HepG2 (cell line): ENCODE measurements around the gene TMX3. TPM values are rescaled to one million over a fixed set of nuclear protein-coding genes. Genes with fewer than 3 reads are reported as not detected.

Experiments
- ATF1 ChIP-seq: IDR thresholded peaks from 2 replicates; pipeline ENCODE4 v1.6.1; 2016; ENCODE audit warnings: mild to moderate bottlenecking, control low read depth
- ATF7-NPFF ChIP-seq: sonication (generic); formaldehyde crosslinking; IDR thresholded peaks from 2 replicates; pipeline ENCODE4 v1.8.1; 2023; ENCODE audit warnings: mild to moderate bottlenecking, low read depth, missing genetic modification reagents, moderate library complexity
- CCAR2 ChIP-seq: fragments of 200-400 bp; formaldehyde crosslinking; optimal IDR thresholded peaks from 2 replicates; pipeline ENCODE3; 2018; ENCODE audit warnings: low read depth, mild to moderate bottlenecking, low read length, moderate library complexity
- CREM ChIP-seq, 2 experiments: sonication (generic) in 1 of 2; formaldehyde crosslinking in 1 of 2; IDR thresholded peaks; 2 replicates each; pipeline versions ENCODE4 v1.4.0 to v1.6.1; 2016 to 2020; ENCODE audit warnings: antibody characterized with exemption in 1 of 2, mild to moderate bottlenecking in 1 of 2, missing genetic modification reagents in 1 of 2
- DPF2 ChIP-seq: sonication (generic); formaldehyde crosslinking; IDR thresholded peaks from 2 replicates; pipeline ENCODE4 v1.4.0; 2020; ENCODE audit warnings: mild to moderate bottlenecking, low read depth, missing genetic modification reagents, borderline replicate concordance
- EEA1 ChIP-seq: sonication (generic); formaldehyde crosslinking; IDR thresholded peaks from 2 replicates; pipeline ENCODE4 v1.5.1; 2020; ENCODE audit warnings: mild to moderate bottlenecking, missing genetic modification reagents, borderline replicate concordance
- FOXO1 ChIP-seq: sonication (generic); formaldehyde crosslinking; IDR thresholded peaks from 2 replicates; pipeline ENCODE4 v1.4.0; 2020; ENCODE audit warnings: missing genetic modification reagents
- HMG20B ChIP-seq: conservative IDR thresholded peaks from 2 replicates; pipeline ENCODE4 v1.6.1; 2016; ENCODE audit warnings: missing genetic modification reagents, missing compliant biosample characterization
- HNF4A ChIP-seq: sonication (generic); formaldehyde crosslinking; IDR thresholded peaks from 2 replicates; pipeline ENCODE4 v1.4.0; 2020; ENCODE audit warnings: missing genetic modification reagents
- IRX3 ChIP-seq: sonication (generic); formaldehyde crosslinking; IDR thresholded peaks from 2 replicates; pipeline ENCODE4 v1.8.1; 2023; ENCODE audit warnings: mild to moderate bottlenecking, low read depth, missing genetic modification reagents, borderline replicate concordance
- RARA ChIP-seq: IDR thresholded peaks from 2 replicates; pipeline ENCODE4 v1.6.1; 2016; ENCODE audit warnings: missing genetic modification reagents, missing compliant biosample characterization
- SAP130 ChIP-seq: IDR thresholded peaks from 2 replicates; pipeline ENCODE4 v1.6.1; 2016; ENCODE audit warnings: low read depth
- TAF1 ChIP-seq: sonication (generic); formaldehyde crosslinking; IDR thresholded peaks from 2 replicates; pipeline ENCODE4 v1.4.0; 2020; ENCODE audit warnings: missing genetic modification reagents
- TRAFD1 ChIP-seq: sonication (generic); formaldehyde crosslinking; IDR thresholded peaks from 2 replicates; pipeline ENCODE4 v1.5.1; 2020; ENCODE audit warnings: missing genetic modification reagents, mild to moderate bottlenecking, borderline replicate concordance
- ZFP37 ChIP-seq: sonication (generic); formaldehyde crosslinking; IDR thresholded peaks from 2 replicates; pipeline ENCODE4 v1.4.0; 2020; ENCODE audit warnings: missing genetic modification reagents, borderline replicate concordance
- ZKSCAN1 ChIP-seq: fragments of 150-350 bp; IDR thresholded peaks from 2 replicates; pipeline ENCODE4 v1.6.1; 2014; ENCODE audit warnings: low read length
- ZNF501 ChIP-seq: sonication (generic); formaldehyde crosslinking; IDR thresholded peaks from 2 replicates; pipeline ENCODE4 v1.5.1; 2020; ENCODE audit warnings: mild to moderate bottlenecking, moderate library complexity, missing genetic modification reagents
- ZNF510 ChIP-seq: sonication (generic); formaldehyde crosslinking; IDR thresholded peaks from 2 replicates; pipeline ENCODE4 v1.4.0; 2020; ENCODE audit warnings: low read depth, mild to moderate bottlenecking, missing genetic modification reagents
- ZNF563 ChIP-seq: sonication (generic); formaldehyde crosslinking; IDR thresholded peaks from 2 replicates; pipeline ENCODE4 v1.8.0; 2022; ENCODE audit warnings: mild to moderate bottlenecking, moderate library complexity, missing genetic modification reagents
- ZNF839 ChIP-seq: sonication (generic); formaldehyde crosslinking; IDR thresholded peaks from 2 replicates; pipeline ENCODE4 v1.4.0; 2020; ENCODE audit warnings: missing genetic modification reagents, mild to moderate bottlenecking, borderline replicate concordance
- polyA plus RNA-seq, 8 experiments: library from polyadenylated mRNA; depleted of rRNA in 3 of 8; stranded (reverse) in 7 of 8; unstranded in 1 of 8; fragments of >200 nt; fragmentation: Illumina TruSeq in 4 of 8; extraction: Trizol in 4 of 8; gene quantifications; 2 replicates each; pipeline versions ENCODE4 v1.2.1 to v1.2.3, GENCODE V29; 2011 to 2016; ENCODE audit warnings: low read depth in 4 of 8, missing spikeins in 1 of 8, mixed read lengths in 1 of 8; ENCODE audit not compliant: insufficient read depth in 1 of 8
- total RNA-seq, 5 experiments: library from RNA; depleted of rRNA; stranded (reverse); fragments of >200 nt; fragmentation: Illumina TruSeq; extraction: Trizol; gene quantifications; 2 replicates each; pipeline ENCODE4 v1.2.3, GENCODE V29; 2016; ENCODE audit warnings: low read depth in 1 of 5
- TF ChIP-seq, protein P1 (sequence below): sonication (generic); formaldehyde crosslinking; IDR thresholded peaks from 2 replicates; pipeline ENCODE4 v1.4.0; 2020; ENCODE audit warnings: missing genetic modification reagents
- TF ChIP-seq, protein P2 (sequence below): sonication (generic); formaldehyde crosslinking; IDR thresholded peaks from 2 replicates; pipeline ENCODE4 v1.4.0; 2020; ENCODE audit warnings: missing genetic modification reagents

Gene TMX3
- total and polyA plus RNA-seq, 2 of the 13 experiments (the other 11 are each of a cell fraction or from before 2014, with no cell fraction given) = 12.9 to 25.0 TPM

DNA sequence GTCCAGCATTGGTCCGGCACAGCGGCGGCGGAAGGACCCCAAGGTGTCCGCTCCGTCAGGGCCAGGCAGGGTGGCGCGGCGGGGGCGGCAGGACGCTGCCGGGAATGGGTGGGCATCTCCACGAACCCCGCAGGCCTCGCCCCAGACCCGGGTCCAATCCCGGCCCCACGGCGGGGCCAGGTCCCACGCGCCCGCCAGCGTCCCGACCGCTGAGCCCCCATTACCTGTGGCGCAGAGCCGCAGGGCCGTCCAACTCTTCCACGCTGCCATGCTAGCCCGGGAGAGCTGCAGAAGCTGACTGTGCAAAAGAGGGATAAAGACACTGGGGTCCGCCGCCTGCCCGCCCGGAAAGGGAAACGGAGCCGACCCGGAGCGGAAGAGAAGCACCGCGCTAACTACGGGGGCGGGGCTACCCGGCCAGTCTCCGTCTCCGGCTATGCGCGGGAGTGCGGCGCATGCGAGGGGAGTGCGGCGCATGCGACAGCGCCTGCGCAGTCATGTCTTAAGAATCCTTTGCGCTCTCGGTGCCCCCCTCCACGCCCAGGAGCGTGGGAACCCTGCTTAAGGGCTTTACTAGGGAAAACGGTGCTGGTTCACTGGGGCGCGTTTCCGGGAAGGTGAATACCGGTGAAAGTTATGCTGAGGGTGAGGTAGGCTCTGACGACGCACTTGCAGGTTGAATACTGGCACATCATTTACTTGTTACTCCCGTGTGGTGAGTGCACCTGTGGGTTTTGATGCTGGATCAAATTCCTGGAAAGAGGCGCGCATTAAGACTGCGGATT, at the start of gene TMX3 (continued):
- TF ChIP-seq, protein P1, sequence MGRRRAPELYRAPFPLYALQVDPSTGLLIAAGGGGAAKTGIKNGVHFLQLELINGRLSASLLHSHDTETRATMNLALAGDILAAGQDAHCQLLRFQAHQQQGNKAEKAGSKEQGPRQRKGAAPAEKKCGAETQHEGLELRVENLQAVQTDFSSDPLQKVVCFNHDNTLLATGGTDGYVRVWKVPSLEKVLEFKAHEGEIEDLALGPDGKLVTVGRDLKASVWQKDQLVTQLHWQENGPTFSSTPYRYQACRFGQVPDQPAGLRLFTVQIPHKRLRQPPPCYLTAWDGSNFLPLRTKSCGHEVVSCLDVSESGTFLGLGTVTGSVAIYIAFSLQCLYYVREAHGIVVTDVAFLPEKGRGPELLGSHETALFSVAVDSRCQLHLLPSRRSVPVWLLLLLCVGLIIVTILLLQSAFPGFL = no peak
- no peak for TF ChIP-seq DPF2
- TF ChIP-seq ZFP37 (CRISPR knock-in tag) = peak; percentile 97
- peak; percentile 86 for TF ChIP-seq TAF1 (CRISPR knock-in tag)
- TF ChIP-seq HNF4A = peak; percentile 41
- TF ChIP-seq ZKSCAN1 = no peak
- no peak for TF ChIP-seq CCAR2
- no peak for TF ChIP-seq HMG20B (CRISPR knock-in tag)
- TF ChIP-seq ZNF839 (CRISPR knock-in tag) = 0 out of 2 replicates have a peak, but pooled peaks have one; percentile 68
- no peak for TF ChIP-seq TRAFD1 (CRISPR knock-in tag)
- peak; percentile 77; the same call in 1 of the 2 replicates for TF ChIP-seq ZNF563 (CRISPR knock-in tag)
- TF ChIP-seq CREM (IDR thresholded peaks at IDR 0.05) = peak; percentile 40; the same call in 1 of the 2 replicates
- TF ChIP-seq CREM (CRISPR knock-in tag; IDR thresholded peaks at IDR 0.05) = 0 out of 2 replicates have a peak, but pooled peaks have one; percentile 16
- peak; percentile 77; the same call in 1 of the 2 replicates for TF ChIP-seq ATF7-NPFF (CRISPR knock-in tag)
- TF ChIP-seq RARA (CRISPR knock-in tag) = peak; percentile 57; the same call in 1 of the 2 replicates
- TF ChIP-seq IRX3 (CRISPR knock-in tag) = no peak
- peak; percentile 90 for TF ChIP-seq EEA1
- TF ChIP-seq FOXO1 (CRISPR knock-in tag) = peak; percentile 10; the same call in 1 of the 2 replicates
- peak; percentile 96 for TF ChIP-seq ZNF501 (CRISPR knock-in tag)
- TF ChIP-seq ZNF510 = peak; percentile 91
- peak; percentile 76 for TF ChIP-seq SAP130 (CRISPR knock-in tag)
- no peak for TF ChIP-seq ATF1 (CRISPR knock-in tag)
- TF ChIP-seq, protein P2, sequence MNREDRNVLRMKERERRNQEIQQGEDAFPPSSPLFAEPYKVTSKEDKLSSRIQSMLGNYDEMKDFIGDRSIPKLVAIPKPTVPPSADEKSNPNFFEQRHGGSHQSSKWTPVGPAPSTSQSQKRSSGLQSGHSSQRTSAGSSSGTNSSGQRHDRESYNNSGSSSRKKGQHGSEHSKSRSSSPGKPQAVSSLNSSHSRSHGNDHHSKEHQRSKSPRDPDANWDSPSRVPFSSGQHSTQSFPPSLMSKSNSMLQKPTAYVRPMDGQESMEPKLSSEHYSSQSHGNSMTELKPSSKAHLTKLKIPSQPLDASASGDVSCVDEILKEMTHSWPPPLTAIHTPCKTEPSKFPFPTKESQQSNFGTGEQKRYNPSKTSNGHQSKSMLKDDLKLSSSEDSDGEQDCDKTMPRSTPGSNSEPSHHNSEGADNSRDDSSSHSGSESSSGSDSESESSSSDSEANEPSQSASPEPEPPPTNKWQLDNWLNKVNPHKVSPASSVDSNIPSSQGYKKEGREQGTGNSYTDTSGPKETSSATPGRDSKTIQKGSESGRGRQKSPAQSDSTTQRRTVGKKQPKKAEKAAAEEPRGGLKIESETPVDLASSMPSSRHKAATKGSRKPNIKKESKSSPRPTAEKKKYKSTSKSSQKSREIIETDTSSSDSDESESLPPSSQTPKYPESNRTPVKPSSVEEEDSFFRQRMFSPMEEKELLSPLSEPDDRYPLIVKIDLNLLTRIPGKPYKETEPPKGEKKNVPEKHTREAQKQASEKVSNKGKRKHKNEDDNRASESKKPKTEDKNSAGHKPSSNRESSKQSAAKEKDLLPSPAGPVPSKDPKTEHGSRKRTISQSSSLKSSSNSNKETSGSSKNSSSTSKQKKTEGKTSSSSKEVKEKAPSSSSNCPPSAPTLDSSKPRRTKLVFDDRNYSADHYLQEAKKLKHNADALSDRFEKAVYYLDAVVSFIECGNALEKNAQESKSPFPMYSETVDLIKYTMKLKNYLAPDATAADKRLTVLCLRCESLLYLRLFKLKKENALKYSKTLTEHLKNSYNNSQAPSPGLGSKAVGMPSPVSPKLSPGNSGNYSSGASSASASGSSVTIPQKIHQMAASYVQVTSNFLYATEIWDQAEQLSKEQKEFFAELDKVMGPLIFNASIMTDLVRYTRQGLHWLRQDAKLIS (CRISPR knock-in tag) = peak; percentile 43; the same call in 1 of the 2 replicates
